COLO829 (cell line): Measurements from ENCODE around the gene ABAT.

Experiments used
- DNase-seq: peaks from one replicate; pipeline ENCODE4 v3.0.0; 2012; ENCODE audit warnings: low spot score

ABAT gene

GRCh38 chr16:8717892-8718415, 43.5 kb downstream of the ABAT start:
- no peak for DNase-seq

- DNase-seq = no peak
Measured at GRCh38 chr16:8718851-8719680, 44.6 kb downstream of the ABAT start.

GRCh38 chr16:8720080-8720966, 45.9 kb downstream of the ABAT start:
- no peak for DNase-seq

GRCh38 chr16:8720967-8721308, 46.5 kb downstream of the ABAT start:
- no peak for DNase-seq

- DNase-seq = no peak
Measured at GRCh38 chr16:8721336-8722024, 47.1 kb downstream of the ABAT start.

- no peak for DNase-seq
Measured at GRCh38 chr16:8722025-8722348, 47.6 kb downstream of the ABAT start.

GRCh38 chr16:8725513-8726178, 51.2 kb downstream of the ABAT start:
- DNase-seq = no peak

GRCh38 chr16:8727131-8727806, 52.9 kb downstream of the ABAT start:
- no peak for DNase-seq

GRCh38 chr16:8727857-8728618, 53.6 kb downstream of the ABAT start:
- DNase-seq = no peak

GRCh38 chr16:8729779-8730334, 55.4 kb downstream of the ABAT start:
- DNase-seq = no peak

GRCh38 chr16:8730335-8730915, 56.0 kb downstream of the ABAT start:
- no peak for DNase-seq

GRCh38 chr16:8733849-8734540, 59.6 kb downstream of the ABAT start:
- no peak for DNase-seq

GRCh38 chr16:8735574-8735973, 61.2 kb downstream of the ABAT start:
- no peak for DNase-seq

GRCh38 chr16:8736123-8736668, 61.8 kb downstream of the ABAT start:
- no peak for DNase-seq

- no peak for DNase-seq
Measured at GRCh38 chr16:8739151-8739550, 64.7 kb downstream of the ABAT start.

- DNase-seq = no peak
Measured at GRCh38 chr16:8739989-8740704, 65.7 kb downstream of the ABAT start.

- no peak for DNase-seq
Measured at GRCh38 chr16:8740775-8741355, 66.4 kb downstream of the ABAT start.

GRCh38 chr16:8741636-8742035, 67.2 kb downstream of the ABAT start:
- DNase-seq = no peak
